ENCODE results near the gene COPZ2.
"Not testable (repeated sequence)": the region's sequence is repeated elsewhere in the genome, so short reads cannot be mapped to it uniquely, and the experiment has no call there.

The COPZ2 gene

GRCh38 chr17:47993964-47994363, 43.6 kb downstream of the COPZ2 start:
- DNase-seq (ENCODE audit: low read depth), result no peak
- no peak overlapping the region for H3K4me3 ChIP-seq (ENCODE audit: low read depth, low read length)

GRCh38 chr17:47993031-47993564, 44.5 kb downstream of the COPZ2 start:
- H3K4me3 ChIP-seq (ENCODE audit: low read depth, low read length), result no peak overlapping the region
- DNase-seq (ENCODE audit: low read depth), result no peak

GRCh38 chr17:47992216-47992615, 45.4 kb downstream of the COPZ2 start:
- no peak overlapping the region for H3K4me3 ChIP-seq (ENCODE audit: low read depth, low read length)
- DNase-seq (ENCODE audit: low read depth), result no peak

- no peak for DNase-seq (ENCODE audit: low read depth)
- no peak overlapping the region for H3K4me3 ChIP-seq (ENCODE audit: low read depth, low read length)
Observed at GRCh38 chr17:47990962-47991731, 46.5 kb downstream of the COPZ2 start.

- DNase-seq (ENCODE audit: low read depth), result no peak
- H3K4me3 ChIP-seq (ENCODE audit: low read depth, low read length), result no peak overlapping the region
Observed at GRCh38 chr17:47989700-47990099, 47.9 kb downstream of the COPZ2 start.

GRCh38 chr17:47989159-47989558, 48.4 kb downstream of the COPZ2 start:
- H3K4me3 ChIP-seq (ENCODE audit: low read depth, low read length), result no peak overlapping the region
- no peak for DNase-seq (ENCODE audit: low read depth)

- not testable (repeated sequence) for DNase-seq (ENCODE audit: low read depth); H3K4me3 ChIP-seq (ENCODE audit: low read depth, low read length)
Observed at GRCh38 chr17:47988445-47988844, 49.2 kb downstream of the COPZ2 start.

GRCh38 chr17:47987240-47987835, 50.3 kb downstream of the COPZ2 start:
- no peak overlapping the region for H3K4me3 ChIP-seq (ENCODE audit: low read depth, low read length)
- DNase-seq (ENCODE audit: low read depth), result no peak

- H3K4me3 ChIP-seq (ENCODE audit: low read depth, low read length), result no peak overlapping the region
- DNase-seq (ENCODE audit: low read depth), result no peak
Observed at GRCh38 chr17:47986520-47986919, 51.1 kb downstream of the COPZ2 start.

- no peak overlapping the region for H3K4me3 ChIP-seq (ENCODE audit: low read depth, low read length)
- DNase-seq (ENCODE audit: low read depth), result no peak
Observed at GRCh38 chr17:47983492-47984223, 53.9 kb downstream of the COPZ2 start.

- no peak for DNase-seq (ENCODE audit: low read depth)
- no peak overlapping the region for H3K4me3 ChIP-seq (ENCODE audit: low read depth, low read length)
Observed at GRCh38 chr17:47982645-47983390, 54.8 kb downstream of the COPZ2 start.

- H3K4me3 ChIP-seq (ENCODE audit: low read depth, low read length), result no peak overlapping the region
- DNase-seq (ENCODE audit: low read depth), result no peak
Observed at GRCh38 chr17:47982091-47982617, 55.4 kb downstream of the COPZ2 start.

- DNase-seq (ENCODE audit: low read depth), result no peak
- H3K4me3 ChIP-seq (ENCODE audit: low read depth, low read length), result no peak overlapping the region
Observed at GRCh38 chr17:47981462-47981861, 56.1 kb downstream of the COPZ2 start.

- no peak overlapping the region for H3K4me3 ChIP-seq (ENCODE audit: low read depth, low read length)
- DNase-seq (ENCODE audit: low read depth), result no peak
Observed at GRCh38 chr17:47980541-47980940, 57.1 kb downstream of the COPZ2 start.

GRCh38 chr17:47978324-47978723, 59.3 kb downstream of the COPZ2 start:
- DNase-seq (ENCODE audit: low read depth), result no peak
- no peak overlapping the region for H3K4me3 ChIP-seq (ENCODE audit: low read depth, low read length)

Data from skeletal muscle cell (primary cell).